HCT116 (cell line): ENCODE measurements around the gene LRIG1. TPM values are rescaled to one million over a fixed set of nuclear protein-coding genes. Genes with fewer than 3 reads are reported as not detected.

Experiments
- ATAC-seq: fragments of 200-7000 bp; cut with Tn5 transposase; 2 replicates; pipeline ENCODE4 v1.9.1; 2020; ENCODE audit warnings: mild to moderate bottlenecking, moderate library complexity
- BruUV-seq: library from RNA; stranded (reverse); fragments of 400-500 nt; replicated peaks from 2 replicates; lab custom pipeline; 2021; lab: Mats Ljungman, UMichigan
- CTCF ChIA-PET: fragments of 300-600 bp; sonication (Branson Sonifier 250); formaldehyde crosslinking; loops from one replicate; lab custom pipeline; 2021; ENCODE audit warnings: antibody characterized with exemption; lab: Charles Lee
- POLR2A ChIA-PET: fragments of 300-600, 350-600 bp; sonication (Branson Sonifier 250); formaldehyde crosslinking; loops from one replicate; lab custom pipeline; 2021; ENCODE audit warnings: antibody characterized with exemption; lab: Charles Lee
- RAD21 ChIA-PET, 2 experiments: fragments of 300-600 bp; sonication (Branson Sonifier 250); formaldehyde crosslinking; loops; one replicate each; lab custom pipeline; 2023; ENCODE audit warnings: low total read pairs in 2 of 2; ENCODE audit not compliant: uncharacterized antibody in 2 of 2, unreplicated experiment in 2 of 2, low non-redundant PET in 1 of 2; lab: Charles Lee
- DNase-seq: peaks from one replicate; pipeline ENCODE4 v3.0.0-alpha.2; 2010; ENCODE audit warnings: low read depth, low spot score
- H2AFZ ChIP-seq: fragments of 200-600 bp; shearing (Covaris generic), sonication (generic); 2 replicates; pipeline ENCODE4 v1.6.1; 2017; ENCODE audit warnings: low read depth, mixed run types, mixed read lengths, antibody characterized with exemption, low read length; ENCODE audit not compliant: poor library complexity, severe bottlenecking
- H3K27ac ChIP-seq: 2 replicates; pipeline ENCODE4 v1.5.1; 2012; ENCODE audit warnings: low read depth, low read length
- H3K27me3 ChIP-seq: fragments of 200-600 bp; sonication (generic); 2 replicates; pipeline ENCODE4 v1.6.1; 2016; ENCODE audit warnings: mixed run types, low read length, mixed read lengths; ENCODE audit not compliant: insufficient read depth
- H3K36me3 ChIP-seq, 2 experiments: fragments of 200-500 bp in 1 of 2; fragments of 200-600 bp in 1 of 2; sonication (Bioruptor generic) in 1 of 2; sonication (generic) in 1 of 2; 2 replicates each; pipeline versions ENCODE4 v1.5.1 to v1.6.1; 2014 to 2016; ENCODE audit warnings: low read length in 2 of 2, inconsistent platforms in 1 of 2, mixed read lengths in 1 of 2, mixed run types in 1 of 2; ENCODE audit not compliant: insufficient read depth in 2 of 2, control insufficient read depth in 1 of 2
- H3K4me1 ChIP-seq, 2 experiments: fragments of 200-600 bp in 1 of 2; sonication (generic) in 1 of 2; 2 replicates each; pipeline versions ENCODE4 v1.5.1 to v1.6.1; 2012 to 2017; ENCODE audit warnings: low read length in 2 of 2, inconsistent platforms in 1 of 2, mild to moderate bottlenecking in 1 of 2, mixed read lengths in 1 of 2, mixed run types in 1 of 2, moderate library complexity in 1 of 2; ENCODE audit not compliant: insufficient read depth in 2 of 2, control insufficient read depth in 1 of 2
- H3K4me2 ChIP-seq: fragments of 200-600 bp; sonication (generic); 2 replicates; pipeline ENCODE4 v1.6.1; 2017; ENCODE audit warnings: mixed run types, low read length, mixed read lengths
- H3K4me3 ChIP-seq, 2 experiments: fragments of 200-600 bp in 1 of 2; sonication (generic) in 1 of 2; replicated peaks in 1 of 2; 2 replicates each; pipeline ENCODE4 v1.5.1; 2011 to 2016; ENCODE audit warnings: low read length in 2 of 2, control low read depth in 1 of 2, low read depth in 1 of 2, mild to moderate bottlenecking in 1 of 2, mixed read lengths in 1 of 2, mixed run types in 1 of 2
- H3K79me2 ChIP-seq: fragments of 200-600 bp; sonication (generic); 2 replicates; pipeline ENCODE4 v1.6.1; 2017; ENCODE audit warnings: mild to moderate bottlenecking, mixed run types, low read length, moderate library complexity, mixed read lengths; ENCODE audit not compliant: insufficient read depth
- H3K9ac ChIP-seq: fragments of 200-600 bp; sonication (generic); 2 replicates; pipeline ENCODE4 v1.6.1; 2016; ENCODE audit warnings: low read length, mixed read lengths
- H3K9me2 ChIP-seq: fragments of 200-600 bp; sonication (generic), shearing (Covaris generic); 2 replicates; pipeline ENCODE4 v1.6.1; 2017; ENCODE audit warnings: mixed run types, mild to moderate bottlenecking, moderate library complexity; ENCODE audit not compliant: insufficient read depth
- H3K9me3 ChIP-seq, 2 experiments: fragments of 200-500 bp in 1 of 2; fragments of 200-600 bp in 1 of 2; sonication (Bioruptor generic) in 1 of 2; sonication (generic) in 1 of 2; 2 replicates each; pipeline ENCODE4 v1.6.1; 2014 to 2017; ENCODE audit warnings: low read length in 2 of 2, mixed read lengths in 2 of 2, inconsistent platforms in 1 of 2, low read depth in 1 of 2, mild to moderate bottlenecking in 1 of 2, mixed run types in 1 of 2, moderate library complexity in 1 of 2; ENCODE audit not compliant: control insufficient read depth in 1 of 2, insufficient read depth in 1 of 2
- H4K20me1 ChIP-seq: fragments of 200-600 bp; sonication (generic), shearing (Covaris generic); 2 replicates; pipeline ENCODE4 v1.6.1; 2017; ENCODE audit warnings: mixed run types, mild to moderate bottlenecking, moderate library complexity; ENCODE audit not compliant: insufficient read depth
- ELF1 ChIP-seq: IDR thresholded peaks from 2 replicates; pipeline ENCODE4 v1.6.1; 2012; ENCODE audit warnings: low read depth, borderline replicate concordance
- EZH2 ChIP-seq: fragments of 200-600 bp; sonication (generic); IDR thresholded peaks from 2 replicates; pipeline ENCODE4 v1.6.1; 2017; ENCODE audit warnings: antibody characterized with exemption, mixed run types
- POLR2A ChIP-seq: IDR thresholded peaks from 2 replicates; pipeline ENCODE4 v1.7.0; 2011; ENCODE audit warnings: borderline replicate concordance; ENCODE audit not compliant: insufficient read depth, insufficient read length; ENCODE audit errors: extremely low read depth
- RAD21 ChIP-seq: IDR thresholded peaks from 2 replicates; pipeline ENCODE4 v1.6.1; 2012; ENCODE audit warnings: low read depth, mild to moderate bottlenecking
- SP1 ChIP-seq: IDR thresholded peaks from 2 replicates; pipeline ENCODE4 v1.6.1; 2012; ENCODE audit warnings: low read depth
- TCF7L2 ChIP-seq: IDR thresholded peaks from 2 replicates; pipeline ENCODE4 v1.7.0; 2011; ENCODE audit warnings: borderline replicate concordance, inconsistent platforms; ENCODE audit not compliant: insufficient read depth, insufficient read length; ENCODE audit errors: extremely low read depth
- YY1 ChIP-seq: IDR thresholded peaks from 2 replicates; pipeline ENCODE4 v1.6.1; 2011; ENCODE audit warnings: low read length, low read depth, moderate library complexity, mild to moderate bottlenecking; ENCODE audit not compliant: insufficient replicate concordance; ENCODE audit errors: extremely low read depth
- ZFX ChIP-seq: fragments of 450-650 bp; IDR thresholded peaks from 2 replicates; pipeline ENCODE4 v1.6.1; 2017
- intact Hi-C: fragments of 100-400 bp; cut with micrococcal nuclease; formaldehyde crosslinking; loops from 2 replicates; pipeline ENCODE4 v1.10.0; 2022
- total RNA-seq: library from RNA; stranded (reverse); gene quantifications from one replicate; pipeline ENCODE4 v1.2.1, GENCODE V29; 2021; ENCODE audit not compliant: unreplicated experiment
- TF ChIP-seq, protein P1 (sequence below): IDR thresholded peaks from 2 replicates; pipeline ENCODE4 v1.6.1; 2012; ENCODE audit warnings: low read depth
- TF ChIP-seq, protein P2 (sequence below): IDR thresholded peaks from 2 replicates; pipeline ENCODE4 v1.6.1; 2012
- TF ChIP-seq, protein P3 (sequence below): IDR thresholded peaks from 2 replicates; pipeline ENCODE4 v1.6.1; 2012

LRIG1 gene
- total RNA-seq, 1 experiment from 2014 or later = 3.1 TPM

DNA sequence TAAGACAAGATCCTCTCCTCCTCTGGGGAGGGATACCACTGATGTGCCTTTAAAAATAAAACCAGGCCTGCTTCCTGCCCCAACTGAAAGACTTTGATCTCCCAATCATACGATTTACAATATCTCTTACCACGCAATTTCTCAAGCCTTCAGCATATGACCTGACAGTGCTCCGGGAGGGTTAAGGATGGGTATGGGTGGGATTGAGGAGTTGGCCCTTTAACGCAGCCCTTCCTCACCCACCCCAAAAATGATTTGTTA, 67.4 kb downstream of the LRIG1 start (continued):
- TF ChIP-seq ZFX (no peak), POLR2A (no peak), ELF1 (no peak), EZH2 (no peak), TCF7L2 (no peak)

DNA sequence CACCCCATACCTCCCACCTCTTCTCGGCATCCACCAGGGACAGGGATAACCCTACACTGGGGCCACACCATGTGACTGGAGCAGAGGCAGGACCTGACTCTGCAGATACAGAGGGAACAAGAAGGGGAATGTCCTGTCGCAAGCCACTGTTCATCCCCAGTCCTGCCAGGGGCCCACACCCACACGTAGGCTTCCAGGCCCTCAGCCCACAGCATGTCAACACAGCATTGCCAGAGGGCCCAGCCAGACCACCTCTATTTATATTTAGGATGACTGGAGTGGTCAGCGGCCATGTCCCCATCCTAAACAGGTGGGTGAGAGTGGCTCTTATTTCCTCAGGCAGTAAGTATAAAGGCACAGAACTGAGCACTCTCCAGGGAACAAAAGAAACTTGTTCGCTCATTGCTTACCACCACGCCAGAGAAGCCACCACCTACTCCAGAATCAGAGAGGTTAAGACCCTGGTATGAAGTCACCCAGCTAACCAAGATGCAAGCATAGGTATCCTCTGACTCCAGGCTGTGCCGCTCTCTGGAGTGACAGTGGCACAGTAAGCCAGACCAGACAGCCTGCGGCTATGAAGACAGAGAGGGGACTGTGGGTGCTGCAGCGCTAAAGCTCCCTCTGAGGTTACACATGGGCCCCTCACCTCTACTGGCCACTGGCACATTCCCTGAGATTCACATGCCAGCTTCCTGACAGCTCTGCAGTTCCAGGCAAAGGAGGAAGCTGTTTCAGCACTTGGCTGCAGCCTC, 67.9 kb downstream of the LRIG1 start:
- POLR2A ChIA-PET = no interaction called here
- no TSS peak for BruUV-seq
- ATAC-seq (no peak), DNase-seq (no peak)
- Histone ChIP-seq H3K9ac (no peak overlapping the region), H3K4me1 (no peaks in the 10 kb centered on the region), H3K4me2 (no peak overlapping the region), H2AFZ (no peak overlapping the region), H3K27me3 (peaks cover 2% of the 10 kb centered on the region; the same call in 1 of the 2 replicates), H3K36me3 (no peaks in the 10 kb centered on the region), H3K9me3 (no peaks in the 10 kb centered on the region), H4K20me1 (no peaks in the 10 kb centered on the region), H3K79me2 (no peaks in the 10 kb centered on the region), H3K9me2 (no peaks in the 10 kb centered on the region), H3K4me3 (no peak overlapping the region), H3K27ac (no peak overlapping the region)
- TF ChIP-seq, protein P1, sequence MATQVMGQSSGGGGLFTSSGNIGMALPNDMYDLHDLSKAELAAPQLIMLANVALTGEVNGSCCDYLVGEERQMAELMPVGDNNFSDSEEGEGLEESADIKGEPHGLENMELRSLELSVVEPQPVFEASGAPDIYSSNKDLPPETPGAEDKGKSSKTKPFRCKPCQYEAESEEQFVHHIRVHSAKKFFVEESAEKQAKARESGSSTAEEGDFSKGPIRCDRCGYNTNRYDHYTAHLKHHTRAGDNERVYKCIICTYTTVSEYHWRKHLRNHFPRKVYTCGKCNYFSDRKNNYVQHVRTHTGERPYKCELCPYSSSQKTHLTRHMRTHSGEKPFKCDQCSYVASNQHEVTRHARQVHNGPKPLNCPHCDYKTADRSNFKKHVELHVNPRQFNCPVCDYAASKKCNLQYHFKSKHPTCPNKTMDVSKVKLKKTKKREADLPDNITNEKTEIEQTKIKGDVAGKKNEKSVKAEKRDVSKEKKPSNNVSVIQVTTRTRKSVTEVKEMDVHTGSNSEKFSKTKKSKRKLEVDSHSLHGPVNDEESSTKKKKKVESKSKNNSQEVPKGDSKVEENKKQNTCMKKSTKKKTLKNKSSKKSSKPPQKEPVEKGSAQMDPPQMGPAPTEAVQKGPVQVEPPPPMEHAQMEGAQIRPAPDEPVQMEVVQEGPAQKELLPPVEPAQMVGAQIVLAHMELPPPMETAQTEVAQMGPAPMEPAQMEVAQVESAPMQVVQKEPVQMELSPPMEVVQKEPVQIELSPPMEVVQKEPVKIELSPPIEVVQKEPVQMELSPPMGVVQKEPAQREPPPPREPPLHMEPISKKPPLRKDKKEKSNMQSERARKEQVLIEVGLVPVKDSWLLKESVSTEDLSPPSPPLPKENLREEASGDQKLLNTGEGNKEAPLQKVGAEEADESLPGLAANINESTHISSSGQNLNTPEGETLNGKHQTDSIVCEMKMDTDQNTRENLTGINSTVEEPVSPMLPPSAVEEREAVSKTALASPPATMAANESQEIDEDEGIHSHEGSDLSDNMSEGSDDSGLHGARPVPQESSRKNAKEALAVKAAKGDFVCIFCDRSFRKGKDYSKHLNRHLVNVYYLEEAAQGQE = no peak
- TF ChIP-seq YY1 = no peak
- TF ChIP-seq, protein P2, sequence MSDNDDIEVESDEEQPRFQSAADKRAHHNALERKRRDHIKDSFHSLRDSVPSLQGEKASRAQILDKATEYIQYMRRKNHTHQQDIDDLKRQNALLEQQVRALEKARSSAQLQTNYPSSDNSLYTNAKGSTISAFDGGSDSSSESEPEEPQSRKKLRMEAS = no peak
- TF ChIP-seq RAD21 = no peak
- TF ChIP-seq, protein P3, sequence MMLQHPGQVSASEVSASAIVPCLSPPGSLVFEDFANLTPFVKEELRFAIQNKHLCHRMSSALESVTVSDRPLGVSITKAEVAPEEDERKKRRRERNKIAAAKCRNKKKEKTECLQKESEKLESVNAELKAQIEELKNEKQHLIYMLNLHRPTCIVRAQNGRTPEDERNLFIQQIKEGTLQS = no peak
- no peak for TF ChIP-seq SP1
- TF ChIP-seq ELF1 = no peak
- CTCF ChIA-PET = no interaction called here
- intact Hi-C loops = no loop called here
- RAD21 ChIA-PET = no interaction called here
